ENCODE results near the gene R3HDM1.

R3HDM1 gene

GRCh38 chr2:135607561-135607960, 76.3 kb downstream of the R3HDM1 start:
- Histone ChIP-seq H3K4me3 (ENCODE audit: low read depth, low read length) (no peak overlapping the region), H2BK12ac (ENCODE audit: low read length) (no peak overlapping the region), H2AK5ac (ENCODE audit: low read length) (no peak overlapping the region)

GRCh38 chr2:135612319-135612718, 81.0 kb downstream of the R3HDM1 start:
- H3K4me3 ChIP-seq (ENCODE audit: low read depth, low read length) = no peak overlapping the region
- no peak overlapping the region for H3K4ac ChIP-seq (ENCODE audit: low read depth, low read length)
- H3K36me3 ChIP-seq (ENCODE audit: control insufficient read depth in 1 of 2, insufficient read depth in 2 of 2, low read length in 2 of 2) = peaks cover 1 to 2% of the 10 kb centered on the region in 2 experiments
- no peak for DNase-seq
- H3K23ac ChIP-seq (ENCODE audit: low read length) = no peak overlapping the region
- H2BK12ac ChIP-seq (ENCODE audit: low read length) = no peak overlapping the region
- H3K27ac ChIP-seq (ENCODE audit: low read depth, low read length) = no peak overlapping the region
- no peak overlapping the region for H4K12ac ChIP-seq (ENCODE audit: low read depth, low read length)
- no peaks in the 10 kb centered on the region for H3K27me3 ChIP-seq (ENCODE audit: insufficient read depth, low read length)
- no peak overlapping the region for H3K9ac ChIP-seq (ENCODE audit: low read length)
- H2BK120ac ChIP-seq (ENCODE audit: insufficient read depth, low read length, poor library complexity) = no peak overlapping the region
- H3K18ac ChIP-seq (ENCODE audit: low read length) = no peak overlapping the region
- no peak overlapping the region for H2BK5ac ChIP-seq (ENCODE audit: low read depth, low read length, poor library complexity)
- H3K9me3 ChIP-seq (ENCODE audit: insufficient read depth, low read depth, low read length) = no peaks in the 10 kb centered on the region
- no peaks in the 10 kb centered on the region for H3K4me1 ChIP-seq (ENCODE audit: control insufficient read depth in 1 of 2, insufficient read depth in 2 of 2, low read length in 2 of 2)
- H3K79me1 ChIP-seq (ENCODE audit: low read length) = no peaks in the 10 kb centered on the region
- H4K91ac ChIP-seq (ENCODE audit: low read depth, low read length) = no peak overlapping the region
- H2AFZ ChIP-seq (ENCODE audit: insufficient read depth, low read length, poor library complexity) = no peak overlapping the region
- no peak overlapping the region for H4K8ac ChIP-seq (ENCODE audit: low read depth, low read length)
- WGBS (ENCODE audit: extremely low coverage, insufficient coverage, insufficient read length) = no CpG with 5 or more reads among the region's 2 CpGs
- no peak overlapping the region for H3K14ac ChIP-seq (ENCODE audit: low read length)
- H3K79me2 ChIP-seq (ENCODE audit: control insufficient read depth, insufficient read depth, low read length, poor library complexity) = no peaks in the 10 kb centered on the region
- H3K4me2 ChIP-seq (ENCODE audit: low read length) = no peak overlapping the region
- H2AK5ac ChIP-seq (ENCODE audit: low read length) = no peak overlapping the region

More at GRCh38 chr2:135607561-135607960, 76.3 kb downstream of the R3HDM1 start:
- Histone ChIP-seq H3K9me3 (ENCODE audit: insufficient read depth, low read depth, low read length) (no peaks in the 10 kb centered on the region), H3K27ac (ENCODE audit: low read depth, low read length) (no peak overlapping the region), H3K4me2 (ENCODE audit: low read length) (no peak overlapping the region), H3K23ac (ENCODE audit: low read length) (no peak overlapping the region), H4K8ac (ENCODE audit: low read depth, low read length) (no peak overlapping the region), H3K9ac (ENCODE audit: low read length) (no peak overlapping the region), H3K36me3 (ENCODE audit: control insufficient read depth in 1 of 2, insufficient read depth in 2 of 2, low read length in 2 of 2) (peaks cover 6 to 8% of the 10 kb centered on the region in 2 experiments), H3K79me1 (ENCODE audit: low read length) (no peaks in the 10 kb centered on the region), H2BK120ac (ENCODE audit: insufficient read depth, low read length, poor library complexity) (no peak overlapping the region), H3K79me2 (ENCODE audit: control insufficient read depth, insufficient read depth, low read length, poor library complexity) (no peaks in the 10 kb centered on the region), H4K91ac (ENCODE audit: low read depth, low read length) (no peak overlapping the region), H2AFZ (ENCODE audit: insufficient read depth, low read length, poor library complexity) (no peak overlapping the region), H3K18ac (ENCODE audit: low read length) (no peak overlapping the region), H3K27me3 (ENCODE audit: insufficient read depth, low read length) (no peaks in the 10 kb centered on the region), H4K12ac (ENCODE audit: low read depth, low read length) (no peak overlapping the region), H3K14ac (ENCODE audit: low read length) (no peak overlapping the region), H3K4me1 (ENCODE audit: control insufficient read depth in 1 of 2, insufficient read depth in 2 of 2, low read length in 2 of 2) (no peaks in the 10 kb centered on the region), H2BK5ac (ENCODE audit: low read depth, low read length, poor library complexity) (no peak overlapping the region), H3K4ac (ENCODE audit: low read depth, low read length) (no peak overlapping the region)
- WGBS (ENCODE audit: extremely low coverage, insufficient coverage, insufficient read length) = no CpG with 5 or more reads among the region's 2 CpGs
- DNase-seq = no peak

- Histone ChIP-seq H3K9me3 (ENCODE audit: insufficient read depth, low read depth, low read length) (no peaks in the 10 kb centered on the region), H3K23ac (ENCODE audit: low read length) (no peak overlapping the region), H3K27me3 (ENCODE audit: insufficient read depth, low read length) (no peaks in the 10 kb centered on the region), H3K9ac (ENCODE audit: low read length) (no peak overlapping the region), H3K79me2 (ENCODE audit: control insufficient read depth, insufficient read depth, low read length, poor library complexity) (no peaks in the 10 kb centered on the region), H3K4me2 (ENCODE audit: low read length) (no peak overlapping the region), H2BK5ac (ENCODE audit: low read depth, low read length, poor library complexity) (no peak overlapping the region), H2BK120ac (ENCODE audit: insufficient read depth, low read length, poor library complexity) (no peak overlapping the region), H3K27ac (ENCODE audit: low read depth, low read length) (no peak overlapping the region), H3K4me3 (ENCODE audit: low read depth, low read length) (no peak overlapping the region), H2AK5ac (ENCODE audit: low read length) (no peak overlapping the region), H4K8ac (ENCODE audit: low read depth, low read length) (no peak overlapping the region), H2BK12ac (ENCODE audit: low read length) (no peak overlapping the region), H4K91ac (ENCODE audit: low read depth, low read length) (no peak overlapping the region), H4K12ac (ENCODE audit: low read depth, low read length) (no peak overlapping the region), H3K4me1 (ENCODE audit: control insufficient read depth in 1 of 2, insufficient read depth in 2 of 2, low read length in 2 of 2) (no peaks in the 10 kb centered on the region), H2AFZ (ENCODE audit: insufficient read depth, low read length, poor library complexity) (no peak overlapping the region), H3K36me3 (ENCODE audit: control insufficient read depth in 1 of 2, insufficient read depth in 2 of 2, low read length in 2 of 2) (peaks cover 1 to 2% of the 10 kb centered on the region in 2 experiments), H3K79me1 (ENCODE audit: low read length) (no peaks in the 10 kb centered on the region), H3K18ac (ENCODE audit: low read length) (no peak overlapping the region), H3K14ac (ENCODE audit: low read length) (no peak overlapping the region), H3K4ac (ENCODE audit: low read depth, low read length) (no peak overlapping the region)
- DNase-seq = no peak
- no CpG with 5 or more reads among the region's 3 CpGs for WGBS (ENCODE audit: extremely low coverage, insufficient coverage, insufficient read length)
Measured at GRCh38 chr2:135615404-135615803, 84.1 kb downstream of the R3HDM1 start.

- Histone ChIP-seq H3K4ac (ENCODE audit: low read depth, low read length) (no peak overlapping the region), H4K91ac (ENCODE audit: low read depth, low read length) (no peak overlapping the region), H3K27me3 (ENCODE audit: insufficient read depth, low read length) (no peaks in the 10 kb centered on the region), H2BK120ac (ENCODE audit: insufficient read depth, low read length, poor library complexity) (no peak overlapping the region), H2BK12ac (ENCODE audit: low read length) (no peak overlapping the region), H3K79me1 (ENCODE audit: low read length) (no peaks in the 10 kb centered on the region), H2BK5ac (ENCODE audit: low read depth, low read length, poor library complexity) (no peak overlapping the region), H4K12ac (ENCODE audit: low read depth, low read length) (no peak overlapping the region), H3K36me3 (ENCODE audit: control insufficient read depth in 1 of 2, insufficient read depth in 2 of 2, low read length in 2 of 2) (no peaks in the 10 kb centered on the region), H3K4me1 (ENCODE audit: control insufficient read depth in 1 of 2, insufficient read depth in 2 of 2, low read length in 2 of 2) (no peaks in the 10 kb centered on the region), H2AK5ac (ENCODE audit: low read length) (no peak overlapping the region), H3K79me2 (ENCODE audit: control insufficient read depth, insufficient read depth, low read length, poor library complexity) (no peaks in the 10 kb centered on the region), H3K27ac (ENCODE audit: low read depth, low read length) (no peak overlapping the region), H3K14ac (ENCODE audit: low read length) (no peak overlapping the region), H3K9me3 (ENCODE audit: insufficient read depth, low read depth, low read length) (no peaks in the 10 kb centered on the region), H3K9ac (ENCODE audit: low read length) (no peak overlapping the region), H4K8ac (ENCODE audit: low read depth, low read length) (no peak overlapping the region), H3K4me2 (ENCODE audit: low read length) (no peak overlapping the region), H2AFZ (ENCODE audit: insufficient read depth, low read length, poor library complexity) (no peak overlapping the region), H3K23ac (ENCODE audit: low read length) (no peak overlapping the region), H3K4me3 (ENCODE audit: low read depth, low read length) (no peak overlapping the region), H3K18ac (ENCODE audit: low read length) (no peak overlapping the region)
- no peak for DNase-seq
Measured at GRCh38 chr2:135617501-135618015, 86.3 kb downstream of the R3HDM1 start.

Data from trophoblast cell (in vitro differentiated cells and primary cell).